Fibroblast of upper back skin (primary cell): ENCODE data around the gene VWA2.
A peak's percentile ranks its signal among the peaks of the same experiment; 100 is the strongest.

Experiments
- DNase-seq: peaks from one replicate; pipeline ENCODE4 v3.0.0-alpha.2; 2013

Gene VWA2

DNA sequence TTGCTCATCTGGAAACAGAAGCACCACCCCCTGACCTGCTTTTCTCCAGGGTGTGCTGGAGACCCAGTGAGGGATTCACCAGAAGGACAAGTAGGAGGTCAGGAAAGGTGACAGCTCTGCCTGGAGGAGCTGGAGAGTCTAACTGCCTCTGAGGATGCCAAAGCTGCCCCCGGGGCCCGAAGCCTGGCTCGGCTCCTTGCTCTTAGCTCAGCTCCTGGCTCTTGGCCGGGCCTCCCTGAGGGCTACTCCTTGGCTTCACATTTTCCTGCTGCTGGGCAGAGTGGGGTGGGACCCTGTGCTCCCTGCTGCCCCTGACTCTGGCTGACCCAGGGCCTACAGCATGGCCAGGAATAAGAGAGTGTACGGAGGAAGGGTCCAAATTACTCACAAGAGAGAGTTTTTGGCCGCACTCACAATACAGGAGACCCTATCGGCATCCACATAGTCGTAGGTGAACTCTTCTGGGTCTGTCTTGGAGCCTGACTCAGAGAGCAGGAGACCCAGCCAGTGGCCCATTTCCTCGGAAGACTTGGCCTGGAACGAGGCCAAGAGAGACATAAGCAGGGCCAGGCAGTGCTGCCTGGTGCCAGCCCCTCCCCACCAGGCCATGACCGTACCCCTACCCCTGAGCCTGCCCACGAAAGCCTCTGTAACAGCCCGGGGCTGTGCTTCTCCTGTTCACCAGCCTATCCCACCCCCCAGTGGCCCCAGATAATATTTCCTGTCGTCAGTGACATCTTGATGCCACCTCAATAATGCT, 63.1 kb downstream of the VWA2 start:
- no peak for DNase-seq

DNA sequence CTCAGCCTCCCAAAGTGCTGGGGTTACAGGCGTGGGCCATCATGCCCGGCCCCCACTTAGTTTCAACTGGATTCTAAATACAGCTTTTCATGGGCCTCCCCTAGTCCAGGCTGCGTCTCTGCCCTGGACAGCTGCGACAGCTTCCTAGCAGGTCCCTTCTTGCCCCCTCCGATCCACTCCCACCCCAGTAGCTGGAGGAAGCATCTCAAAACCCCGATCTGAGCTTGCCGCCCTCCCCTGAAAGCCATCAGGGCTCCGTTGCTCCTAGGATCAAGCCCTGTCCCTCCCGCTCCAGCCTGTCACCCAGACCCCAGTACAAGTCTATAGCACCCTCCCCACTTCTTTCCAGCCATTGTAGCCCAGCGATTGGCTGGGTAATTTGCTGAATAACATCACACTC, 64.5 kb downstream of the VWA2 start:
- DNase-seq: no peak

DNA sequence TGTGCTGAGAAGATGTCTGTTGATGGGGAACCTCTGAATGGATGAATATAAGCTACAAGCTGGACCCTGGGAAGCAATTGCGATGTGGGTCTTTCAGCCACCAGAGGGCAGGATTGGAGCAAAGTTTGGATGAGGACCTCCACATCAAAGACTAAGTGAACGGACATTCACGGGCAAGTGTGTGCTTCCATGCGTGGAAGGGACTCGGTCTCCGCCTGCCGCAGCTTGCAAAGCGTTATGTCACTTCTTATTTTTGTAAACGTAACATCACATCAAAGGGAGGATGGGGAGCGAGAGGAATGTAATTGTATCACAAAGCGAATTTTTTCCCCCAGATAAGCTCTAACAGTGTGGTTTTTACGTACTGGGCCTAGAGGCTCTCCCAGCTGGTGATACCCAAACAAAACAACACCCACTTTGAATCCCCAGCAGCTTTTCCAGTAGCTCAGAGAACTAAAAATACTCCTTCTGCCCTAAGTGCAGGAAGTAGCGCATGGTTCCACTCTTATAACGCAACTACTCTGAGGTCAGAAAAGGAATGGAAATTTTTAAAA, 65.0 kb downstream of the VWA2 start:
- DNase-seq: peak; percentile 82

DNA sequence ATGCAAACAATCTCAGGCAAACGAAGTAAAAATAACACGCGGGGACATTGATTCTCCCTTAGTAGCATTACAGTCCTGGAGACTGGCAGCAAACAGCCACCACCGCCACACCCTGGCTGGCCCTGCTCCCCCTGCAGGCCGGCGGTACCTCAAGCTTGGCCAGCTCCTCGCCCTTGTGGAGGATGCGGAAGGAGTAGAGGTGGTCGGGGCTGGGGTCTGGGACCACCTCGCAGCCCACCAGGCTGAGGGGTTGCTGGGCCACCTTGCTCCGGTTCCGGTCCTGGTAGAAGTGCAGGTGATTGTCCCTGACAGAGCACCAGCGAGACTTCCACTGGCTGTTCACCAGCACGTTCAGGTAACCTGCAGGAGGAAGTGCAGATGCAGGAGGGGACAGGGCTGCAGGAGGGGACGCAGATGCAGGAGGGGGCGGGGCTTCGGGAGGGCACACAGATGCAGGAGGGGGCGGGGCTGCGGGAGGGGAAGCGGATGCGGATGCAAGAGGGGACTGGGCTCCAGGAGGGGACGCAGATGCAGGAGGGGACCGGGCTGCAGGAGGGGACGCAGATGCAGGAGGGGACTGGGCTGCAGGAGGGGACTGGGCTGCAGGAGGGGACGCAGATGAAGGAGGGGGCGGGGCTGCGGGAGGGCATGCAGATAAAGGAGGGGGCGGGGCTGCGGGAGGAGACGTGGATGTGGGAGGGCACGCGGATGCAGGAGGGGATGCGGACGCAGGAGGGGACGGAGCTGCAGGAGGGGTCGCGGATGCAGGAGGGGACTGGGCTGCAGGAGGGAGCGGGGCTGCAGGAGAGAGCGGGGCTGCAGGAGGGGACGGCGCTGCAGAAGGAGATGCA, 65.7 kb downstream of the VWA2 start:
- DNase-seq: no peak

DNA sequence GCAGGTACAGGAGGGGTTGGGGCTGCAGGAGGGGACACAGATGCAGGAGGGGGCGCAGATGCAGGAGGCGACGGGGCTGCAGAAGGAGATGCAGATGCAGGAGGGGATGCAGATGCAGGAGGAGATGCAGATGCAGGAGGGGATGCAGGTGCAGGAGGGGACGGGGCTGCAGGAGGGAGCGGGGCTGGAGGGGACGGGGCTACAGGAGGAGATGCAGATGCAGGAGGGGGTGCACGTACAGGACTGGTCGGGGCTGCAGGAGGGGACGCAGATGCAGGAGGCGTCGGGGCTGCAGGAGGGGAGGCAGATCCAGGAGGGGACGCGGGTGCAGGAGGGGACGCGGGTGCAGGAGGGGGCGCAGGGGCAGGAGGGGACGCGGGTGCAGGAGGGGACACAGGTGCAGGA, 66.5 kb downstream of the VWA2 start:
- DNase-seq: no peak

DNA sequence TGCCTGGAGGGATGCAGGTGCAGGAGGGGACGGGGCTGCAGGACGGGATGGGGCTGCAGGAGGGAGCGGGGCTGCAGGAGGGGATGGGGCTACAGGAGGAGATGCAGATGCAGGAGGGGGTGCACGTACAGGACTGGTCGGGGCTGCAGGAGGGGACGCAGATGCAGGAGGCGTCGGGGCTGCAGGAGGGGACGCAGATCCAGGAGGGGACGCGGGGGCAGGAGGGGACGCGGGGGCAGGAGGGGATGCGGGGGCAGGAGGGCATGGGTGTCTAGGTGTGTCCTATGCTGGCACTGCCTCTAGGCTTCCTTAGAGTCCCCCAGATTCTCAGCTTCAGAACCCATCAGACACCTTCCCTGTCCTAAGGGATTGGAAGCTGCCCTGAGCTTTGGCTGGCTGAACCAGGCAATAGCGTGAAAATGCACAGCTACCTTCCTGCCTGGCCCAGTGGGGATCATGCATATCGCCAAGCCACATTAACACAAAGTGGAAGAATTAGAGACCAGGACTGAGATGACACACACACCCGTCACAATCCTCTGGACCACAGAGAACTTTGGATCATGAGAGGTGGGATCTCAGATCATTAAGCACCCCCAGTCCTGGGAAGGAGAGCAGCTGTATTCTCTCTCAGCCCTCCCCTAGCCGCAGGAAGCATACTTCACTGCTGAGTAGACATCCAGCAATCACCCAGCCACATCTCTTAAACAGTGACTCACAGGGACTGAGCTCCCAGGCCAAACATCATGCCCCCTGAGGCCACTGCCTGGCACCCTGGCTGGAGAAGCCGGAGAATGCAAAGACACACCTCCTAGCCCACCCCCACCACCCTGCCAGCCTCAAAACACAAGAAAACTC, 67.3 kb downstream of the VWA2 start:
- peak; percentile 95 for DNase-seq

DNA sequence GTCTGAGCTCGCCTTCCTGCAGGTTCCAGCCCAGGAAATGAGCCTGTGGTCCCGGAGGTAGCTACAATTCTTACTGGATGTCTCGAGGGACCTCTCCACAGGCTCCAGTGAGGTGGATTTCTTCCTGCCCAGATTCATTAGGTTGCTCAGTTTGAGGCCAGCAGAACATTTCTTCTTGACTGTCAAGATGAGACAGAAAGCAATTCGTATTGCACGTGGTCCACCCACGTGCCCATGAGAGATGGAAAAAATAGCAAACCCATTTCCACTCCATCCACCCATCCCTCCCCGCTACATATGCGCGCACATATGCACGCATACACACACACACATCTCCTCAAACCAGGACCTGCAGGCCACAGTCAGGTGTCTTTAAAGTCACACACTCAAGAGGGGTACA, 68.7 kb downstream of the VWA2 start:
- peak; percentile 18 for DNase-seq

DNA sequence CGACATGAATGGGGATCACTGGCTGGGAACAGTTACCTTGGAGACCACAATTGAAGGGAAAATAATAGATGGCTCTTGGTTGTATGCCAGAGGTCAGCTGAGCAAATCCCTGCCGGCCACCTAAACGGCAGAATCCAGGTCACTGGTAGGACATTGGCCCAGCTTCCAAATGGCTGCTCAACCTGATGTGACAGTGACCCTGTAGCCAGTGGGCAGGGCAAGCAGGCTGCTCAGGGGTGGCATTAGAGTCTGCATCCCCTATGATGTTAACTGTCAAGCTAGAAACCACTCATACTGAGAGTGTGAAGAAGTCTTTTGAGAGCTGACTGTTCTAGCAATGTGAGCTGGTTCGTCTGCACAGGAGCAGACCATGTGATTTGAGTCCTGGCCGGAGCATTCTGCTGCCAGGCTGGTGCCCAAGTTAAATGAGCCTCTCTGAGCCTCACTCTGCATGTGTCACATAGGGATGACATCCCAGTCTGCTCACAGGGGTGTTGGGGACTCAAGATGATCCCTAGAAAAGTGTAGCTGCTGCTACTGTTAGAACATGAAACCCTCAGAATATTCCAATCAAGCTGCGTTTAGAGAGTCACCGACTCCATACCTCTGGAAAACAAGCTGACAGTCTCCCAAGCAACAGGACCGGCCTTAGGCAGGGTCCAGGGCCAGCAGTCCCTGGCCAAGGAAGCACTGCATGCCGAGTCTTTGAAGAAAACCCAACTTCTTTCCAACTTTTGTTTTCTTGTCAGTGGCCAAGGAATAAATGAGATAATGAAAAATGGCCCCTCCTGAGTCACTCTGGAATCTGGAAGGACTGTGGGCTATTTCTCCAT, 69.7 kb downstream of the VWA2 start:
- DNase-seq: peak; percentile 36

DNA sequence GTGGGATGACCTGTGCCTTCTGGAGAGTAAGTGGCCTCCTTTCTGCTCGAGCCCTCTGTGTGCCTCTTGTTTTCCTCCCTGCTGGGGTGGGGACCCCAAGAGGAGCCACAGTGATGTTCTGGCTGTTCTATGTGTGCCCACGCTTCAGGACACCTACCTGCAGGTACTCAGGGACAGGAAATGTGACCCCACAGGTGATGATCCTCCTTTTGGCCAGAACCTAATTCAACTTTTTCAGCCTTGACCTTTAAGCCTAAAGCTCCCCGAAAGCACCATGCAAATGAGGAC, 70.3 kb downstream of the VWA2 start:
- no peak for DNase-seq

DNA sequence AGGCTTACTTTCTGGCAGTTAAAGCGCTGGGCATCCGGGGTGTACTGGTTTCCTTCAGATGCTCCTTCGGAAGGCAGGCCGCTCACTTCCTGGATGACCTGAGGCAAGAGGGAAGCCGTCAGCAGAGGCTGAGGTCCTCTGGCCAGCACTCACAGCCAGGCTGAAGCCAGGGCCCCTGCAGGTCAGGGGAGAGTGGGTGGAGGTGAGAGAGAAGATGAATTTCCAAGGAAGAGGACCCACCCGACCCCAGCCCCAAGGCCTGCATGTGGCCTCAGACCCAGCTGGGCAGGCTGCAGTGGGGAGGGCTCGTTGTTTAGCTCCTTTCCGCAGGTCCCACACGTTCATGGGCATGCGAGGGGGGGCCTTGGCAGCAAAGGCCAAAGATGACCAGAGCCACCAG, 71.3 kb downstream of the VWA2 start:
- DNase-seq: no peak

DNA sequence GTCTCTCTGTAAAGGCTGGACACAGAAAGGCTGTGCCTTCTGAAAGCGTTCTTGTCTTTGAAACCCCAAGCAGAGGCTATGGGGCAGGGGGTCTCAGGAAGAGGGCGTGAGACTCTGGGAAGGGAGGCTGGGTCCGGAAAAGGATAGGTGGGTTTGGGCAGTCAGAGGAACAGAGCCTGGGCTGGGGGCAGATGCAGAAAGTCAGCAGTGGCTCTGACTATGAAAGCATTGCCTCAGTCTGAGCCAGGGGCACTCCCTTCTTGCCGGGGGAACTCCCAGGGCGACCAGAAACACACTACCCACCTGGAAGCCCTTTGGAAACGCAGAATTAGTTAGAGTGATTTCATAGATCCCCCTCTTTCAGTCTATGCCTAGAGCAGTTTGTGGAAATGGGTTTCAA, 72.0 kb downstream of the VWA2 start:
- DNase-seq: no peak

DNA sequence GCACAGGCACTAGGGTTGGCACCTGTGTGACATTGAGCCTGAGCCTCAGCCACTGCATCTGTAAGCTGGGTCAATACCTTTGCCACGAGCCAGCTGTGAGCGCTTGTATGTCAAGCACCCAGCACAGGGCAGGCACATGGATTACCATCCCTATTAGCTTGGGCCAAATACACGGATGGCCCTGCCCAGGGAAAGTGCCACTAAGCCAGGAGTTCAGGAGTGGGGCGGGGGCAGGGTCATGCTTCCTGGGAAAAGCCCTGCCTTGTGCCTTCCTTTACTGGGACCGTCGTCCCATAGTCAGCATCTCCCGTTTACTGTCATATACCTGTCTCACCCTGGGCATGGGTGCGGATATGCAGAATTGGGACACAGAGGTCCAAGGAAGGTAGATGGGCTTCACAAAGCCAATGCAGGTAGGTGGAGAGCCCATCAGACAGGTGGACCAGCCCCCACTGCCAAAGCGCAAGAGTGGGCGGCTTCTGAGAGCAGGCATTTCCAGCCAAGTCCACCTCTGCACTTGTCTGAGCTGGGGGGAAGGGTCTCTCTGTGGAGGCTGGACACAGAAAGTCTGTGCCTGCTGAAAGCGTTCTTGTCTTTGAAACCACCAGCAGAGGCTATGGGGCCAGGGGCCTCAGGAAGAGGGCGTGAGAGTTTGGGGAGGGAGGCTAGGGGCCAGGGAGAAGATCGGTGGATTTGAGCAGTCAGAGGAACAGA, 72.6 kb downstream of the VWA2 start:
- DNase-seq: no peak

DNA sequence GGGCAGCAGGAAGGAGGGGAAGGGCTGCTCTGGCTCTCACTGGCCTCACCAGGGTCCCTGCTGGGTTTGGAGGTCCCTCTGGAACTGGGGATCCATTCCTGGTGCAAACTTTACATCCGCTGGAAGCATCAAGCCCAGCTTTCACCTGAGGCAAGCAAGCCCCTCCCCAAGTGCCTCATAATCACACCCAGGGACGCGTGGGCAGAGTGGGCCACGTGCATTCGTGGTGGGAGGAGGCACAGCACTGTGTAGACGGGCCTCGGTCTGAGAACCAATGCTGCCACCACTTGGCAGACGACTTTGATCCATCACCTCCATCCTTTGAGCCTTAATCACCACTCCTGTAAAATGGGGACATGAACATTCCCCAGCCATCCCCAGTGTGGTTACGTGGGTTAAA, 74.1 kb downstream of the VWA2 start:
- DNase-seq: no peak

DNA sequence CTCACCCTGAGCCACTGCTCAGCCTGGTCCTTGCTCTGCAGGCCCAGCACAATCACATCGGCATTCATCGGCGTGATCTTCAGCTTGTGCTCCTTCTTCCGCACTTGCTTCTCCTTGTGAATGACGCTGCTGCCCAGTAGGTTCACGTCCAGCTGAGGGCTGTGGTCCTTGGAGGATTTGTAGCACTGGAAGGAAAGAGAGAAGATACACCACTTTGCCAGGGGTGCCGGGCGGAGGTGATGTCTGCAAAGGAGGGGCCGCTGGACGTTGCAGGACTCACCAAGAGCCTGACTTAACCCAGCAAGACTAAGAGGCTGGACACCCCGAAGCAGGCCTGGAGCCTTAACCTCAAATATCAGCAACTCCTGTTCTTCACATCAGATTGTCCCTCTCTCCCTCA, 74.8 kb downstream of the VWA2 start:
- no peak for DNase-seq

DNA sequence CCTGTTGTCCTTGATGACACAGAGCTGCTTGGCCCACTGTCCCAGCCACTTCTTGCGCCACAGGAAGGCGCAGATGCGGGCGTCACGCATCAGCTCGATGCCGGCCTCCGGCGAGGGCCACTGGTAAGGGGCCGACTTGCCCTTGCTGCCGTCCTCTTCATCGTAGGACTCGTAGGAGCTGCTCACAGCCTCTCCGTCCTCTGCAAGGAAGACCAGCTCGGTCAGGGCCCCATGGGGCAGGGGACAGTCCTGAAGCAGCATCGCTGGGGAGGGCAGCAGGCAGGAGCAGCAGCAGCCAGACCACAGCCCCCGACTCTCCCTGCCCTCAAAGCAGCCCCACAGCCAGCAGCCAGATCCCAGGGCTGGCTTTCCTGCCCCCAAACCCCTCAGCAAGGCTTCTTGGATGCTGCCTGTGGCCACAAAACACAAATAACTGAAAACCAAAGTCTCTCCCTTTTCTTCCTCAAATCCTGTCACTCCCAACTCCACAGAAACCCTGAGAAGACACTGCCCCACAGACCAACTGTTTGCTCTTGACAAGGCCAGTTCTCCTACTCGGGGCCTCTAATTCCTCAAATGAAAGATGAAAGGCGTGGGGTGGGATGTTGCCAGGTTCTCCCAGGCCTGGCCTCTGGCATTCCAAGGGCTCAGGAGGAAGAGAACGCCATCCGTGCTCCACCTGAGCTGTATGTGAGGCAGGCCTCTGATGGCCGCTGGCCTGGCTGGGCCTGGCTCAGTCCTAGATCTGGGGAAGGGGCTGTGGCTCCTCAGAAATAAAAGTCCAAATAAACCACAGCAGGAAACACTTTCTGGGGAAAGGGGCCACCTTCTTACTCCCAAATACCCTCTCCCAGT, 76.7 kb downstream of the VWA2 start:
- DNase-seq: no peak

DNA sequence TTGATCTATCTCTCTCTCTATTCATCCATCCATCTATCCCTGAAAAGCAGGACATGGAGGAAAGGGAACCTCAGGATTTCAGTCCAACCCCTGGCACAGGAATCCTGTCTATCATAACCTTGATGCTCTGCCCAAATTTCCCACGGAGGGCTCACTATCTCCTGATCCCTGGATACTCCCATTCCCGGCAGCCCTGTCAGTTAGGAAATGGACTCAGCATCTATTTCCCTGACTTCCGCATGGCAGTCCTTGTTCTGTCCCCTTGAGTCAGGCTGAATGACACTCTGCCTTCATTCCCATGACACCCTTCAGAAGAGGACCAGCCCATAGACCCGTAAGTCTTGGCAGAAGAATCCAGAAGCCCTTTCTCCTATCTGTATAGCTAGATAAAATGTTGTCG, 77.7 kb downstream of the VWA2 start:
- no peak for DNase-seq

DNA sequence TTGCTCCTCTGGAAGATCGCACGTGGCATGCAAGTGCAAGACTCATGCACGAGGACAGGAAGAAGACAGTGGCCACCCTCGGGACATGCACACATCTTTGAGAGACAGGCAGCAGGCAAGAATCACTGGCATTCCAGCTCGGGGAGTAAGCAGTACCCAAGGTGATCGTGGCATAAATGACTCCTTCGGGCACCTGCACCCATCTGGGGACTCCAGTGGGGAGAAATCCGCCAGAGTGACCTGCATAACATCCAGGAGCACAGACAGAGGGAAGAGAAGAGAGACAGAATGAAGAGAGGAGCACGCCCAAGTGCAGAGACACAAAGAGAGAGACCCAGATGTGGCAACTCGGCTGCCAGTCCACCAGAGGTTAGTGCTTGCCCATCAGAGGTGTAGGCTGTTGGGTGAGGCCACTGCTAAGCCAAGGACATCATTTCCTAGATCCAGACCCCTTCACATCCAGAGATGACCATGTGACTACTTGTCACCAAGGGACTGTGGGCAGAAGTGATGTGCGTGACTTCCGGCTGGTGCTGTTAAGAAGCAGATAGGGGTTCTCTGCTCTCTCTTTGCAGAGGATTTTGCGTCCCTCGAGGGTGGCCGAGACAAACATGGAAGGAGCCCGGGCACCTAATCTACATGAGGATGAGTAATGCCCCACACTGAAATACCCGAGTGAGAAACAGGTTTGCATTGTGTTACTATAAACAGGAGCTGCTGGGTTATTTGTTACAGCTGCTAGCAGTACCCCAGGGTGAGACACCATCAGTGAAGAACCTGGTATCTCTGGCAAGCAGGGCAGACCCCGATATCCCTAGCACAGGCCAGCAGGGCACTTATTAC, 80.6 kb downstream of the VWA2 start:
- no peak for DNase-seq

DNA sequence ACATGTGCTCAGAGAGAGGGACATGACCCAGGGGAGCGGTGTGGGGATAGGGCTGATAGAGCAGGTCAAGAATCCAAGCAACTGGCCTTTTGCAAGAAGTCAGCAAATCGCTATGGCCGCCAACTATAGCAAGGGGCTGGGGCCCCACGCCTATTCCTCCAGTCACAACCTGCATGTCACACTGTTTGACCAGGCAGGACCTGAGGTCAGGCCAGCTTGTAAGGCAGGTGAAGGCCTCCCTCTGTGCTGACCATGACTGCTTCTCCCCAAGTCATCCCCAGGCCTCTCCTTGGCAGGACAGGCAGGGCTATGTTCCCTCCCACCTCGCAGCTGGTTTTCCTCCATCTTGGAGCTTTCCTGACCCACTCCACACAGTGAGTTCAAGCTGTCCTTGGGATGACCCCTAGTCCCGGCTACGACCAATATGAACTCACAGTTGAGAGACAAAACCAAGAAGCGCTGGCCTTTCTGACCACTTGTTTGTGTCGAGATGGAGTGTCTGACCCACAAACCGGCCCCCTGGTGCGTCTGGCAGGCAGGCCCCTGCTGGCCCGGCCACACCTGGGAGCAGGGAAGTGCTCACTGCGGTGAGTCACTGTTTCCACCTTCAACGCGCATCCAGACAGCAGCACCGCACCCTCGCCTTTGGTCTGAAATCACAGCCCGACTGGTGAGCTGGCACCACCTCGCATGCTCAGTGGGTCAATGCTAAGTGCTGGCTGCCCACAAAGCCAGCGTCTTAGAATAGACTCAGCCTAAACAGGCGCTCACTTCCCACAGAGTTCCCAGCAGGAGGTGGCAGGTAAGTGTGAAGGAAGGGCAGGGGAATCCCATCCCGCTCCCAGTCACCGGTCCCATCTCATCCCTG, 81.4 kb downstream of the VWA2 start:
- no peak for DNase-seq

DNA sequence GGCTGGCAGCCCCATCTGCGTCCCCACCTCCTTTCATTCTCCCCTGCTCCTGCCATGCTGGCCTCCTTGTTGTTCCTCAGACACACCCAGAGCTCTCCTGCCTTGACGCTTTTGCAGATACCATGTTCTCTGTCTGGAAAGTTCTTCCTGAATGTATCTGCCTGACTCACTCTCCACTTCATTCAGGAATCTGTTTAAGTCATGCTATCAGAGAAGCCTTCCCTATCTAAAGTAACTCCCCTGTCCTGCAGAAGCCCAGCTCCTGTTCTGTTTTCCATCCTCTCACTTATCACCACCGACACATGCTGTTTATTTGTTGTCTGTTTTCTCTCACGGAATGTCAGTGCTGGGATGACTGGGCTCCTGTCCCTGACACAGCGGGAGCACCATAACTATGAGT, 83.3 kb downstream of the VWA2 start:
- DNase-seq: no peak
